Renal cortical epithelial cell (primary cell): ENCODE data around the gene INPP4A. TPM values are rescaled to one million over a fixed set of nuclear protein-coding genes. Genes with fewer than 3 reads are reported as not detected.
"Not testable (repeated sequence)": the region's sequence is repeated elsewhere in the genome, so short reads cannot be mapped to it uniquely, and the experiment has no call there.

ENCODE experiments used
- DNase-seq: peaks from one replicate; pipeline ENCODE4 v3.0.0-alpha.2; 2011; ENCODE audit warnings: low read depth
- total RNA-seq: library from RNA; depleted of rRNA; stranded (reverse); fragments of >200 nt; gene quantifications from 2 replicates; pipeline ENCODE4 v1.2.3, GENCODE V29; 2014

Gene INPP4A
- total RNA-seq = 24.5 and 30.9 TPM in 2 replicates

GRCh38 chr2:98444436-98445176 is at the start of gene INPP4A:
INPP4A (plus strand) TSS chr2:98444858; CDS start chr2:98520049, 75,191 bp downstream.
- DNase-seq = no peak

- no peak for DNase-seq
Observed at GRCh38 chr2:98395977-98396376, 48.7 kb upstream of the INPP4A start.

DNA sequence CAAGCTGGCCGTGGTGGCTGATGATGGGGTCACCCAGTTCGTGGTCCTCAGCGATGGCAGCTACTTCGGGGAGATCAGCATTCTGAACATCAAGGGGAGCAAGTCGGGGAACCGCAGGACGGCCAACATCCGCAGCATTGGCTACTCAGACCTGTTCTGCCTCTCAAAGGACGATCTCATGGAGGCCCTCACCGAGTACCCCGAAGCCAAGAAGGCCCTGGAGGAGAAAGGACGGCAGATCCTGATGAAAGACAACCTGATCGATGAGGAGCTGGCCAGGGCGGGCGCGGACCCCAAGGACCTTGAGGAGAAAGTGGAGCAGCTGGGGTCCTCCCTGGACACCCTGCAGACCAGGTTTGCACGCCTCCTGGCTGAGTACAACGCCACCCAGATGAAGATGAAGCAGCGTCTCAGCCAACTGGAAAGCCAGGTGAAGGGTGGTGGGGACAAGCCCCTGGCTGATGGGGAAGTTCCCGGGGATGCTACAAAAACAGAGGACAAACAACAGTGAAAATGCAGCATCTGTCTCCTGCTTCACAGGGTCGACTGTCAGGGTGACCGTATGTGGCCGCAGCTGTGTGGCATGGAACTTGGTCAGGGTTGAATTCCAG is 47.8 kb upstream of the INPP4A start:
- no peak for DNase-seq

- DNase-seq = no peak
Observed at GRCh38 chr2:98399140-98399539, 45.5 kb upstream of the INPP4A start.

- no peak for DNase-seq
Observed at GRCh38 chr2:98403878-98404277, 40.8 kb upstream of the INPP4A start.

- DNase-seq = peak; percentile 64
Observed at GRCh38 chr2:98404556-98405250, 40.0 kb upstream of the INPP4A start.

GRCh38 chr2:98405301-98405700 is 39.4 kb upstream of the INPP4A start:
- no peak for DNase-seq

GRCh38 chr2:98408155-98408554 is 36.5 kb upstream of the INPP4A start:
- DNase-seq = no peak

DNA sequence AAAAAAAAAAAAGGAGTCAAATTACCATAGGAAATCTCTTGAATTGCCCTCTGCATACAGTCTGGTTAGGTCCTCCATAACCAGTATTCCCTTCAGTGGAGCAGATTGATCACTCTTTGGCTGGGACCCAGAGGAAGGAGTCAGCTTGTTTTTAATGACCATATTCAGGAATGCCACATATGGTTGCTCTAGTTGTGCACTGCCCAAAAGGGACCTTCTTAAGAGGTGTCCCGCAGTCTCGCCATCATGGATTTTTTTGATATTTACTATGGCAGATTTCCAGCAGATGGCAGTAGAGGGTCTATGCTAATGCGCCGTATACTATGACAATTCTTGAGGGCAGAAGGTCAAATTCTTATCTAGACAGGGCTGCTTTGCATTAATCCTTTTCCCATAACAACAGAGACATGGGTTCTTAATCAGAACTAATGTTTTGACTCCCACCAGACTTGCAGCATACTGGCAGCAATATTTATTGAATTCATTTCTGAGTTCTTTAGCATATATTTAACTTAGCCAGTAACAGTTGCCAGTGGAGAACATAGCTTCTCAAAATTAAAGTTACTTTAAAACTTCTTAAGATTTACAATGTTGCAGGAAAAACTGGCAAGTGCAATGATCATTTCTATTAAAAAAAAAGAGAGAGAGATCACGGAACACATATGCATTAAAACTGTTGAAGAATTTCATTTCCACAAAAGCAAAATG is 31.8 kb upstream of the INPP4A start:
- DNase-seq = peak; percentile 47

DNA sequence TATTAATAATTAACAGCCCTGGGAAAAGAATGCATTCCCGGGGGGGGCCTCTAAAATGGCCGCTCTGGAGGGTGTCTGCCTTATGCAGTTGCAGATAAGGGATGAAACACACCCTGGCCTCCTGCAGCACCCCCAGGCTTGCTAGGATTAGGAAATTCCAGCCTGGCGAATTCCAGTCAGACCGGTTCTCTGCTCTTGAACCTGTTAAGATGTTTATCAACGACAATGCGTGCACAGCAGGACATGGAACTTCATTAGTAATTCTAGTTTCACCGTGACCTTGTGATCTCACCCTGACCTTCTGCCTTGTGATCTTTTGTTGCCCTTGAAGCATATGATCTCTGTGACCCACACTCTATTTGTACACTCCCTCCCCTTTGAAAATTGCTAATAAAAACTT is 30.4 kb upstream of the INPP4A start:
- DNase-seq = not testable (repeated sequence)

DNA sequence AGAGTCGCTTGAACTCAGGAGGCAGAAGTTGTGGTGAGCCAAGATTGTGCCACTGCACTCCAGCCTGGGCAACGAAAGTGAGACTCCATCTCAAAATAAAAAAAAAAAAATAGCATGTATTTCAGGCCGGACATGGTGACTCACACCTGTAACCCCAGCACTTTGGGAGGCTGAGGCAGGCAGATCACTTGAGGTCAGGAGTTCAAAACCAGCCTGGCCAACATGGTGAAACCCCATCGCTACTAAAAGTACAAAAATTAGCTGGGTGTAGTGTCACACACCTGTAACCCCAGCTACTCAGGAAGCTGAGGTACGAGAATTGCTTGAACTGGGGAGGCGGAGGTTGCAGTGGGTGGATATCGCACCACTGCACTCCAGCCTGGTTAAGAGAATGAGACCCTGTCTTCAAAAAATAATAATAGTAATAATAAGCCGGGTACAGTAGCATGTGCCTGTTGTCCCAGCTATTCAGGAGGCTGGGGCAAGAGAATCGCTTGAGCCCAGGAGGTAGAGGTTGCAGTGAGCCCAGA is 28.9 kb upstream of the INPP4A start:
- not testable (repeated sequence) for DNase-seq

DNA sequence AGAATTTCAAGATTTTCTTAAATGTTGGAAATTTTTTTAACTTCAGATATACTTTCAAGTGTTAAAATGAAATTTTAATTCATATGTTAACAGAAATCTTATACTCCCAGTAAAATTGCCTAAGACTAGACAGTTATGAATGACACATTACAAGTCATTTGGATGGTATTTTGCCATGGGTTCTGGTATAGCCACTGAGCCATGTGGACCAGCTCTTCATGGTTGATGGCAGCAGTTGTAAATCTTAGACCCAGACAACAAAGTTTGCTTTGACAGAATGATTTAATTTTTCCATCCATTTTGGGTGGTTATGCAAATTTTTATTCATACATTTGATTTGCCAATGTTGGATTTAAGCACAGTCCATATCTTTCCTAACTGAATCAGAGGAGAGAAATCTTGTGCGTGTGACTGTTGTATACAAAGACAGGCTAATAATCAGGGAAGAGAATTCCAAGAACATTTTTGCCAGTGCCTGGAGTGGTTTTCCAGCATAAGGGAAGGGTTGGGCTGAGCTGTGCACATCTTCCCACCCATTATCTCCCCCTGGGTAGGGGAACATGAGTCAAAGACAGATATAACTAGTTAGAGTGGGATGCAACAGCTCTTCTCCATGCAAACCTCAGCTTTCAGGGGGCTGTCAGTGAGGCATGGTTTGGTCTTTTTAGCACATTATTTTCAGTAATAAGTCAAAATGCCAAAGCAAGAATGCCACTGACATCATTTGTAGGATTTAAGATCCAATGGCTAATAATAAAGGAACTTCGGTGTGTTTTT is 28.1 kb upstream of the INPP4A start:
- no peak for DNase-seq

- no peak for DNase-seq
Observed at GRCh38 chr2:98419544-98419943, 25.1 kb upstream of the INPP4A start.

GRCh38 chr2:98419977-98420725 is 24.5 kb upstream of the INPP4A start:
- DNase-seq = no peak

DNA sequence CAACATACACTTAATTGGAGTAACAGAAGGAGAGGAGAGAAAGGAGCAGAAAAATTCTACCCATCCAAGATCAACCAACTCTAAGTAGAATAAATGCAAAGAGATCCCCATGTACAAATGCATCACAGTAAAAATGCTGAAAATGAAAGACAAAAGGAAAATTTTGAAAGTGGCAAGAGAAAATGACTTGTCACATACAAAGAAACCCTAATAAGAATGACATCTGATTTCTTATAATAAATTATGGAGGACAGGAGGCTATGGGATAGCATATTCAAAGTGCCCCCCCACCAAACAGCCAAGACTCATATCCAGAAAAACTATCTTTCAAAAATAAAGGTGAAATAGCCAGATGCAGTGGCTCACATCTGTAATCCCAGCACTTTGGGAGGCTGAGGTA is 22.2 kb upstream of the INPP4A start:
- no peak for DNase-seq

GRCh38 chr2:98426771-98427170 is 17.9 kb upstream of the INPP4A start:
- no peak for DNase-seq

DNA sequence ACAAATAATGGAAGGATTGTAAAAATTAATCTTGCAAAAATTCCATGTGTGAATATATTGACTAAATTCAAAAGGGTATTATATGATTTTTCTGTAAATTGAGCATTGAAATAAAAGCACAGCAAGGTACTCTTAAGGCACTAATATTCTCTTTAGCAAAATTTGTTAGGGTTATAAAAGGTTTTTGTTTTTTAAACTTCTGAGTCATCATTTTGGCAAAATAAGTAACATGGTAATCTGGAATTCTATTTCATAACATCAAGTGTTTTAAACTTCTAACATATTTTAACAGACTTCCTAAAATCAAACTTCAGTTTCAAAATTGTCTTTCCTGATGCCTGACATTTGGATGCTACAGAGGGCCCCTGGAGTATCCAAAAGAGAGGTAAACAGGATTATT is 12.5 kb upstream of the INPP4A start:
- DNase-seq = no peak

GRCh38 chr2:98433363-98433964 is 11.2 kb upstream of the INPP4A start:
- DNase-seq = no peak

DNA sequence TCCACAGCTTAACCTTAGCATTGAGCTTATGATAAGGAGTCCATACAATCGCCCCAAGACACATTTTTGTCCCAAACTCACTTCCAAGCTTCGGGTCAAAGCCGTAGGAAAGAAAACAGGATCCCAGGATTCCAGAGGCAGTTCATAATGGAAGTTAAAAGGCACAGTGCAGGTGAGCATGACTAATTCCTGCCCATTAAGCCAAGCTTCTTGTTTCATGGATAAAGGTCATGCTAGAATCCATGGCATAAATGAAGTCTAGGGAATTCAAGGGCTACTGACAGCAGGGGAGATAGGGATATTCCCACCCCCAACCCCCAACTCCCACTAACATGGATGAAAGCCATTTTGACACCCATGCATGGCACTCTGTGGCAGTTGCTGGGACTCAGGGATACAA is 10.2 kb upstream of the INPP4A start:
- DNase-seq = no peak

DNA sequence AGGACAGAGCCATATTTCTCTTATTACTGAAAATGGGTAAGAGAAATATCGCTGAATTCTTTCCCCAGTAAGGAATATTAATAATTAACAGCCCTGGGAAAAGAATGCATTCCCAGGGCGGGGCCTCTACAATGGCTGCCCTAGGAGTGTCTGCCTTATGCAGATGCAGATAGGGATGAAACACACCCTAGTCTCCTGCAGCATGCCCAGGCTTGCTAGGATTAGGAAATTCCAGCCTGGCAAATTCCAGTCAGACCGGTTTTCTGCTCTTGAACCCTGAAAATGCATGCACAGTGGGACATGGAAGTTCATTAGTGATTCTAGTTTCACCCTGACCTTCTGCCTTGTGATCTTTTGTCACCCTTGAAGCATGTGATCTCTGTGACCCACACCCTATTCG is 9.0 kb upstream of the INPP4A start:
- DNase-seq = not testable (repeated sequence)
